ENCODE results near the gene KATNA1.

GRCh38 chr6:149628875-149629510 is 19.5 kb downstream of the KATNA1 start:
- TF ChIP-seq GATA3 (IDR thresholded peaks at IDR 0.05; ENCODE audit: low read depth, low read length) (no peak), GATA2 (IDR thresholded peaks at IDR 0.05; ENCODE audit: low read depth, low read length) (no peak)

Data from SH-SY5Y (cell line).